GM12865 (cell line): ENCODE data around the gene TSC1.

ENCODE experiments used
- DNase-seq: peaks from one replicate; pipeline ENCODE4 v3.0.0; 2010; ENCODE audit warnings: low read depth
- H3K4me3 ChIP-seq: 2 replicates; pipeline ENCODE4 v1.5.1; 2011; ENCODE audit warnings: mild to moderate bottlenecking, low read depth, low read length, control low read depth
- TF ChIP-seq, protein P1 (sequence below): IDR thresholded peaks from 2 replicates; pipeline ENCODE4 v1.5.1; 2011; ENCODE audit warnings: low read length, control low read depth, low read depth, inconsistent platforms; ENCODE audit not compliant: insufficient read depth; ENCODE audit errors: missing control alignments

TSC1 gene

GRCh38 chr9:132866898-132867297 is 77.5 kb downstream of the TSC1 start:
- TF ChIP-seq, protein P1, sequence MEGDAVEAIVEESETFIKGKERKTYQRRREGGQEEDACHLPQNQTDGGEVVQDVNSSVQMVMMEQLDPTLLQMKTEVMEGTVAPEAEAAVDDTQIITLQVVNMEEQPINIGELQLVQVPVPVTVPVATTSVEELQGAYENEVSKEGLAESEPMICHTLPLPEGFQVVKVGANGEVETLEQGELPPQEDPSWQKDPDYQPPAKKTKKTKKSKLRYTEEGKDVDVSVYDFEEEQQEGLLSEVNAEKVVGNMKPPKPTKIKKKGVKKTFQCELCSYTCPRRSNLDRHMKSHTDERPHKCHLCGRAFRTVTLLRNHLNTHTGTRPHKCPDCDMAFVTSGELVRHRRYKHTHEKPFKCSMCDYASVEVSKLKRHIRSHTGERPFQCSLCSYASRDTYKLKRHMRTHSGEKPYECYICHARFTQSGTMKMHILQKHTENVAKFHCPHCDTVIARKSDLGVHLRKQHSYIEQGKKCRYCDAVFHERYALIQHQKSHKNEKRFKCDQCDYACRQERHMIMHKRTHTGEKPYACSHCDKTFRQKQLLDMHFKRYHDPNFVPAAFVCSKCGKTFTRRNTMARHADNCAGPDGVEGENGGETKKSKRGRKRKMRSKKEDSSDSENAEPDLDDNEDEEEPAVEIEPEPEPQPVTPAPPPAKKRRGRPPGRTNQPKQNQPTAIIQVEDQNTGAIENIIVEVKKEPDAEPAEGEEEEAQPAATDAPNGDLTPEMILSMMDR: no peak

GRCh38 chr9:132864691-132865090 is 79.7 kb downstream of the TSC1 start:
- no peak overlapping the region for H3K4me3 ChIP-seq
- TF ChIP-seq, protein P1: no peak
- DNase-seq: no peak

More at GRCh38 chr9:132866898-132867297, 77.5 kb downstream of the TSC1 start:
- no peak overlapping the region for H3K4me3 ChIP-seq
- DNase-seq: no peak

DNA sequence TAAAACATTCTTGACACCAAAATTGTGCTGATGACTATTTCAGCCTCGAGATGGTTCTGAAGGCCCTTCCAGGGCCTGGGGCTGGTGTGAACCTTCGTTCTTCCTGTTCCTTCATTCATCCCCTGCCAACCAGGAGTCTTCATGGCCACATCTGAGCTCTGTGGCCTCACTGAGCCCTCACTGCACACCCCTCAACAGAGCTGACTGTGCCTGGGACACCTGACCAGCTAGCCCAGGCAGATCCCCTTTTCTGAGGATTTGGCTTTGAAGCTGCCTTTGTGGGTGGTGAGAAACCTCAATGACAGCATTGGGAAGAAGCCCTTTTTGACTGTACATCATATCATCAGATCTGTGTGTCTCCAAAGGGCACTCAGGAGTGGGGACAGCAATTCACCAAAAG is 80.1 kb downstream of the TSC1 start:
- DNase-seq: no peak
- TF ChIP-seq, protein P1: no peak
- no peak overlapping the region for H3K4me3 ChIP-seq

- H3K4me3 ChIP-seq: no peak overlapping the region
- no peak for DNase-seq
- TF ChIP-seq, protein P1: no peak
These were observed 81.3 kb downstream of the TSC1 start for GRCh38 chr9:132863096-132863495.

- no peak overlapping the region for H3K4me3 ChIP-seq
- TF ChIP-seq, protein P1: no peak
- no peak for DNase-seq
These were observed 81.9 kb downstream of the TSC1 start for GRCh38 chr9:132862533-132862932.

- no peak for DNase-seq
- TF ChIP-seq, protein P1: no peak
- no peak overlapping the region for H3K4me3 ChIP-seq
These were observed 82.8 kb downstream of the TSC1 start for GRCh38 chr9:132861666-132862065.

DNA sequence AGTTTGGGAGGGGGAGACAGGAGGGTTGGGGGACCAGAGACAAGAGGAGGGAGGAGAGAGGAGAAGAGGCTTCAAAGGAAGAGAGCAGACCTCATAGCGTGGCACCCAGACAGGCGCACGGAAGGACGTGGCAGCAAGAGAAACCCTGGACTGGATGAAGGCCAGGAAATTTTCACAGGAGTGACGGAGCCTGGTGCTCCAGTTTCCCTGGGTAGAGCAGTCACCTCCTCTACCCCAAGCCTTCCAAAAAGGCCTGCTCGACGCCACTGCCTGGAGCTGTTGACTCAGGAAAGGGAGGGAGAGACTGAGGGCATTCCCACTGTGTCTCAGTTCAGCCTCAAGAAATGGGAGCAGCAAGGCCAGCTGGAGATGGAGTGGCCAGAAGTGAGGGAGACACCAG is 85.7 kb downstream of the TSC1 start:
- no peak overlapping the region for H3K4me3 ChIP-seq
- TF ChIP-seq, protein P1: no peak
- DNase-seq: no peak
